A549 (cell line): ENCODE results near the gene MAGI2.

ENCODE experiments used
- CEBPB ChIP-seq, 2 experiments: fragments of >200 bp in 1 of 2; sonication (Bioruptor Twin) in 1 of 2; formaldehyde crosslinking in 1 of 2; IDR thresholded peaks; 2 replicates each; pipeline ENCODE4 v1.6.1; 2012 to 2016
- CTCF ChIP-seq: fragments of >200 bp; sonication (Bioruptor Twin); formaldehyde crosslinking; IDR thresholded peaks from 3 replicates; pipeline ENCODE4 v1.5.1; 2016
- E2F6 ChIP-seq: IDR thresholded peaks from 2 replicates; pipeline ENCODE4 v1.6.1; 2012; ENCODE audit warnings: low read depth, borderline replicate concordance
- EP300 ChIP-seq, 2 experiments: fragments of >200 bp; sonication (Bioruptor Twin); formaldehyde crosslinking; IDR thresholded peaks; 2 replicates in 1 of 2; 3 replicates in 1 of 2; pipeline ENCODE4 v1.6.1; 2016 to 2017
- JUN ChIP-seq, 2 experiments: fragments of >200 bp; sonication (Bioruptor Twin); formaldehyde crosslinking; IDR thresholded peaks; 2 replicates in 1 of 2; 3 replicates in 1 of 2; pipeline ENCODE4 v1.6.1; 2016 to 2017
- KDM1A ChIP-seq: fragments of 200-600 bp; sonication (generic); IDR thresholded peaks from 2 replicates; pipeline ENCODE4 v1.6.1; 2016; ENCODE audit warnings: low read depth, mild to moderate bottlenecking
- NPAS2 ChIP-seq: fragments of 250-450 bp; sonication (Bioruptor Pico); IDR thresholded peaks from 2 replicates; pipeline ENCODE4 v1.8.0; 2022; ENCODE audit warnings: mild to moderate bottlenecking, moderate library complexity, borderline replicate concordance
- POLR2A ChIP-seq: IDR thresholded peaks from 2 replicates; pipeline ENCODE4 v1.6.1; 2012; ENCODE audit warnings: mild to moderate bottlenecking, low read length
- RAD21 ChIP-seq, 2 experiments: fragments of >200 bp in 1 of 2; sonication (Bioruptor Twin) in 1 of 2; formaldehyde crosslinking in 1 of 2; IDR thresholded peaks in 1 of 2; conservative IDR thresholded peaks in 1 of 2; 2 replicates in 1 of 2; 3 replicates in 1 of 2; pipeline ENCODE4 v1.6.1; 2012 to 2018; ENCODE audit warnings: inconsistent platforms in 1 of 2
- RARB ChIP-seq: fragments of 250-450 bp; sonication (Bioruptor Pico); IDR thresholded peaks from 2 replicates; pipeline ENCODE4 v1.8.0; 2021; ENCODE audit warnings: mild to moderate bottlenecking, moderate library complexity
- RCOR1 ChIP-seq: fragments of 150-350 bp; IDR thresholded peaks from 2 replicates; pipeline ENCODE4 v1.6.1; 2014; ENCODE audit warnings: antibody characterized with exemption, low read length, low read depth
- REST ChIP-seq: fragments of 200-600 bp; sonication (generic); IDR thresholded peaks from 2 replicates; pipeline ENCODE4 v1.6.1; 2016; ENCODE audit warnings: antibody characterized with exemption, mild to moderate bottlenecking, moderate library complexity
- ZSCAN20 ChIP-seq: fragments of 250-450 bp; sonication (Bioruptor Pico); IDR thresholded peaks from 2 replicates; pipeline ENCODE4 v1.8.0; 2022; ENCODE audit warnings: mild to moderate bottlenecking, moderate library complexity

- TF ChIP-seq CTCF (no peak), POLR2A (no peak), JUN (IDR thresholded peaks at IDR 0.05) (no peak), NPAS2 (CRISPR knock-in tag) (no peak), REST (no peak), E2F6 (no peak), KDM1A (no peak), RARB (no peak), CEBPB (IDR thresholded peaks at IDR 0.05) (no peak), EP300 (IDR thresholded peaks at IDR 0.05) (no peak), RCOR1 (no peak), ZSCAN20 (no peak), RAD21 (conservative IDR thresholded peaks at IDR 0.05 in 1 of 2, IDR thresholded peaks at IDR 0.05 in 1 of 2) (no peak)
Observed at GRCh38 chr7:79217976-79218626, 235.4 kb downstream of the MAGI2 start.
